A549 treated with AZD2906 at 1 μM for 4 hours (cell line): Measurements from ENCODE around the gene BHLHE41. TPM values are rescaled to one million over a fixed set of nuclear protein-coding genes. Genes with fewer than 3 reads are reported as not detected.

Source experiments
- total RNA-seq: library from RNA; stranded (reverse); fragments of 200-300 nt; extraction: Qiagen RNA extraction; gene quantifications from 5 replicates; pipeline ENCODE4 v1.2.3, GENCODE V29; 2022

BHLHE41 gene
- total RNA-seq = 0.41 to 1.6 TPM (median 0.63 TPM) in 5 replicates

GRCh38 chr12:26124446-26125399 lies at the start of gene BHLHE41:
TSS of gene BHLHE41 (minus strand) at chr12:26125037. CDS start at chr12:26124779, 258 bp downstream.

Other genes with a start within 250 kb of the BHLHE41 start
- gene RASSF8, start 166.4 kb downstream of the BHLHE41 start, total RNA-seq = 6.9 to 11.3 TPM (median 9.1 TPM) in 5 replicates
- 0.25 to 0.73 TPM (median 0.38 TPM) in 5 replicates for gene SSPN, start 70.5 kb upstream of the BHLHE41 start, total RNA-seq